Left hindlimb (tissue), 1 donor: Measurements from ENCODE around the gene CELF2.

ENCODE experiments used
- DNase-seq: peaks from one replicate; pipeline ENCODE4 v3.0.0-alpha.2; 2018

The CELF2 gene

GRCh38 chr10:11285171-11285570 lies 267.5 kb downstream of the CELF2 start:
- no peak for DNase-seq

- no peak for DNase-seq
Measured at GRCh38 chr10:11286261-11286852, 268.7 kb downstream of the CELF2 start.

- DNase-seq: no peak
Measured at GRCh38 chr10:11288302-11288701, 270.6 kb downstream of the CELF2 start.

DNA sequence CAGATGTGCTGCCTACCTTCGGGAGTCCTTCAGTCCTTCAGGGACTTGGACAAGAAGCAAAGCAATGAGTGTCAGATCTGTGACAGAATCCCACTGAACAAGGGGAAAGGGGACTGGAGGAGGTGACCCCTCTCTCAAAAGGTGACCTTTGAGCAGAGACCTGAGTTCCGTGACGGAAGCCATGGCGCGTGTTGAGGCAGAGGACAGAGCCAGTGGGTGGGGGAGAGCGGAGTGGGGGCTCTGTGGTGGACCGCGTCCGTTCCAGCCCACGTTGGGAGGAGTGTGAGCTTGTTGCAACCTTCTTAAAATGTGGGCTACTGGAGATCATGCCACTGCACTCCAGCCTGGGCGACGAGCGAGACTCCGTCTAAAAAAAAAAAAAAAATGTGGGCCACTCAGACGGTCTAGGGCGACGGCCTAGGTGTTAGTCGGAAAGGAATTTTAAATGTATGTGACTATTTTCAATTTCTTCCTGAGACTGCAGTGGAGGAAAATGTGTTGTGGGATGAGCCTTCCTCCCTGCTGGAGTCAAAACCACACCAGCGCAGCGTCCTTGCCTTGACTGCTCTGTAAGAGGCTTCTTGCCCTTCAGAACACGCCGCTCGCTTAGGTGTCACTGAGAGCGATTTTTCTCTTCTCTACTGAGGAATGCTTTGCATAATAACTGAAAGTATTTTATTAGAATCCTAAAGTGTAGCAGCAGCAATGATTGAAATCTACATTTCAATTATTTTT lies 272.7 kb downstream of the CELF2 start:
- no peak for DNase-seq

GRCh38 chr10:11292576-11293302 lies 275.1 kb downstream of the CELF2 start:
- DNase-seq: no peak

DNA sequence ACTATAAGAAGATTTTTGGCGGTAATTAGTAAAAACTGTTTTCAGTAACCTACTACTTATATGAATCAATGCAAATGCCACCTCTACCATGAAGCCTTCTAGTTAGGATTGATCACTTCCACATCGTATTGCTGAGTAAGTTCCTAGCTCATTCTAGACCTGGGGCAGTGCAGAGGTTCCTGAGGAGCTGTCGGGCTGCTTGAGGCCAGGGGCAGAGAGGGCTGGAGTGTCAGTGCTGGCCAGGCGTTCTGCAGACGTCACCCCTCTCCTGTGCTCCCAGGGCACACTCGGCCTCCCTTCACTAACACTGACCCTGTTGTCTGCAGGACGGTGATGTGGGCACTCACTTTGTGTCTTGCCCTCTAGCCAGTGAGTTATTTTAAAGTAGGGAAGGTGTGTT lies 275.7 kb downstream of the CELF2 start:
- DNase-seq: no peak

GRCh38 chr10:11294831-11295450 lies 277.3 kb downstream of the CELF2 start:
- DNase-seq: no peak

- DNase-seq: no peak
Measured at GRCh38 chr10:11295492-11295891, 277.8 kb downstream of the CELF2 start.

DNA sequence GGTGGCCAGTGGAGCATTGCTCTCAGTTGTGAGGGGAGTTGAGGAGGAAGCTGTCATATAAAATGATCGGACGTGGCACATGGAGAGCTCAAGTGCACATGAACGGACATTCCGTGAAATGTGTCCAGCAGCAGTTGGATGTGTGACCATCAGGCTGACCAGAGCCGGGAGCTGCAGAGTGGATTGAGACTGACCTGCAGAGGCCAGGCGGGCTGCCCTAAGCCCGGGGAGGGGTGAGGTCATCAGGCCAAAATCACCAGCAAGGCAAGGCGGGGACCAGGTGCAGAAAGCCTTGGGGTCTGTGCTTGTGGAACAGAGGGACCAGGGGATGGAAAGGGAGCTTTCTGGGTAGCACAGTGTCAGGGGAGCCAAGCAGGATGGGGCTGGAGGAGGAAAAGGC lies 279.5 kb downstream of the CELF2 start:
- DNase-seq: no peak

- DNase-seq: no peak
Measured at GRCh38 chr10:11298116-11298515, 280.4 kb downstream of the CELF2 start.

DNA sequence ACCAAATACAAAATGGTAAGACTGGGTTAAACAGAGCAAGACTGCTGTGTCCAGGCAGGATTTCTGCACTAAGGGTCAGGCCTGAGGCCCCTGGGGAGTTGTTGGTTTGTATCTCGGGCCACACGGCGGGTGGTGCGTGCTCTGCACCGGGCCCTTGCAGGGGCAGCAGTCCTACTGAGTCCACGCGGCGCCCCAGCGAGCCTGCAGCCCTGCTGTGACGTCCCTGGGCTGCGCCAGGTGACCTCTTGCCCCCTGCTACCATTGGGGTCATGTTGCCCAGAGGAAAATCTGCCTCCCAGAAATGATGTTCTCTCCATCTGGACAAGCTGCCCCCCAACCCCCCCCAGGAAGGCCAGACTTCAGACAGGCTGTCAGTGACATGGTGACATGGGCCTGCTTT lies 281.5 kb downstream of the CELF2 start:
- no peak for DNase-seq

GRCh38 chr10:11300026-11300425 lies 282.4 kb downstream of the CELF2 start:
- no peak for DNase-seq

GRCh38 chr10:11300563-11300962 lies 282.9 kb downstream of the CELF2 start:
- DNase-seq: no peak

DNA sequence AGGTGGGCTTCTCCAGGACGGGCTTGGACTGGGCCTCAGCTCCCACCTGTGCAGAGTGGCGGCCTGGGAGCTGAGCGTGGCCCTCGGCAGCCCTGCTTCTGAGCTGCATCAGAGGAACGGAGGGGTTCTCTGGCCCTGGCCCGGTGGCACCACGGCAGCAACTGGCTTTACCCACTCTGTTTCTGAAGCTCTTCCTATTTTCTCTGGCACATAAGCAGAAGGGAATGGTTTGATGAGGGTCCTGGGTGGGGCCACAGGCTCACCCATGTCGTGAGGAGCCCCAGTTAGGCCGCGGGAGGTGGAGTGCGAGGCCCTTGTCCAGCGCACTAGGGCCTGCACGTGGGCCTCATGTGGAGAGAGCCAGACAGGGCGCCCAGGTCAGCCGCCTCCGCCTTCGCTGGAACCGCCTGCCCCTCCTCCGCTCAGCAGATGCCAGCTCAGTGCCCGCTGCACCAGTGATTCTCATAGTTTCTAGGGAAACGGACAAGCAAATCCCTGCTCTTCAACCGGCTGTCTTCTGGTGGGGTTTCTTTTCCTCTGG lies 284.0 kb downstream of the CELF2 start:
- no peak for DNase-seq

GRCh38 chr10:11302181-11302580 lies 284.5 kb downstream of the CELF2 start:
- DNase-seq: no peak

DNA sequence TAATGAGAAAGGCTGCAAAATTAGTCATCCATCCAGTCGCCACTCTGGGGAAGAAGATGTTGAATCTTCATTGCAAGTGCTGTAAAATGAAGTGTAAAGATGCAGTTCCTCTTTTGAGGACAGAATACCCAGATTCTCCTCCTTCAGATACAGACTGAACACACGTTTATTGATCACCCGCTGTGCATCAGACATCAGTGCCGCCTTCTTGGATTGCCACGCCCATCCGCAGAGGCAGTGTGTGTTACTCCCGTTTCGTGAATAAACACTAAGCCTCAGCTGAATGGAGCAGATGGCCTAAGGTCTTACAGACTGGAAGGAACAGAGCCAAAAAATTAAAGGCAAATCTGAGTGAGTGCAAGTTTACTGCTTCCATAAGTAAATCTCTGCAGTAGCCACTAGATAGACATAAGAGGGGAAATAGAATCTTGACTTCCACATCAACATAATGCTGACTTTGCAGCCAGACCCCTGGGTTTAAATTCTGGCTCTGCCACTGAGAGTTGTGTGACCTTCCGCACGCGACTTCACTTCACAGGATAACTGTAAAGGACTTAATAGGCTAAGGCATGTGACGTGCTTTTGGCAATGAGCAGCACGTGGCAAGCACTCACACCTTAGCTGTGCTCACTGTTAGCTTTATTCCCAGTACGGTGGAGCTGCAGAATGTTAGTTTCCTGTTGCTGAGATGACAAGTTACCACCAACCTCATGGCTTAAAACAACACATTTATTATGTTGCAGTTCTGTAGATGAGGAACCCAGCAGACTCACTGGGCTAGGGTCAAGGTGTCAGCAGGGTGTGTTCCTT lies 285.9 kb downstream of the CELF2 start:
- no peak for DNase-seq

- DNase-seq: no peak
Measured at GRCh38 chr10:11304906-11305585, 287.4 kb downstream of the CELF2 start.

DNA sequence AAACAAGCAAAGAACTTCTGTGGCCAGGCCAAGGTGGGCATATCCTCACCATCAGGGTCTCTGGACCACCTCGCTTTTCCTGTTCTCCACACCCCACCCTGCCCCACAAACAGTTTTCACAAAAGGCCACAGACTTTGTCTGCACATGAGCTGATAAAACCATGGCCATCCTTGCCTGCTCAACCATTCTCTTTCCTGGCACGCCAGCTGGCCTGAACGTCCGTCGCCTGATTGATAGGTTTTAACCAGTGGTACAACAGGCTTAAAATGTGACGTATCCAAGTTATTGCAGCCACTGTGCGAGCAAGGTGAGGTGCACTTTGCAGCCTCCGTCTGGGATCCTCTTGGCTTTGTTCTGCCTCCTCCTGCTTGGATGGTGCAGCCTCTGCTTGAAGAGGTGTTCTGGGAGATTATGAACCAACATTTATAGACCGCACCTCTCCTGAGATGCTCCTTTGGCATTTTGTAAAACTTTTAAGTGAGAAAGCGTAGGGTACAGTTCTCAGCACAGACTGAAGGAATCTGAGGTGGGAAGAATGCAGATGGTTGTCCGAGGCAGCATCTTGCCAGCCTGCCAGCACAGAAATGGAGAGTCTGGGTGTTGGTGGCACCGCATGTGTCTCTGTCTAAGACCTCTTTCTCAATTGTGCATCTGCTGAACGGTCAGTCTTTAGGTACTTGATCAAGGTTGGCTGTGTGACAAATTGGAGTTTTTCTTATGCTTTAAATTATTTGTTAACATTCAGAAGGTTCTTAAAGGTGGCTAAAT lies 288.3 kb downstream of the CELF2 start:
- no peak for DNase-seq

DNA sequence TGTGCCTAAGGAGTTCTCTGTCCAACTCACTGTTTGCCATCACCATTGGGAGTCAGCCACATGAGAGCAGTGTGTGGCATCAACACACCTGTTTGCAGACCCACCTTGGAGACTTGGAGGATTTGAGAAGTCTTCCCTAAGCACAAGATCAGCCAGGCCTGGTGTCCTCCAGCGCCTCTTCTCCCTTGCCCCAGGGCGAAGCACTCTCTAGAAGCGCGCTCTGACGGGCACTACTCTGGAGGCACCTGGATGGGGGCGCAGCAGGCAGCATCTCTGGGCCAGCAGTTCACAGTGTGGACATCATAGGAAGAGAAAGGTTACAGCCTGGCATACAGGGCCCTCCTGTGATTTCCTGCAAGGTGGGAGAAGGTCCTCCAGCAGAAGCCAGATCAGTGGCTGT lies 289.3 kb downstream of the CELF2 start:
- DNase-seq: no peak

GRCh38 chr10:11307937-11308336 lies 290.3 kb downstream of the CELF2 start:
- no peak for DNase-seq

GRCh38 chr10:11311027-11311426 lies 293.4 kb downstream of the CELF2 start:
- DNase-seq: no peak
